ENCODE results near the gene GGA2.
"Not testable (repeated sequence)": the region's sequence is repeated elsewhere in the genome, so short reads cannot be mapped to it uniquely, and the experiment has no call there.

The GGA2 gene

DNA sequence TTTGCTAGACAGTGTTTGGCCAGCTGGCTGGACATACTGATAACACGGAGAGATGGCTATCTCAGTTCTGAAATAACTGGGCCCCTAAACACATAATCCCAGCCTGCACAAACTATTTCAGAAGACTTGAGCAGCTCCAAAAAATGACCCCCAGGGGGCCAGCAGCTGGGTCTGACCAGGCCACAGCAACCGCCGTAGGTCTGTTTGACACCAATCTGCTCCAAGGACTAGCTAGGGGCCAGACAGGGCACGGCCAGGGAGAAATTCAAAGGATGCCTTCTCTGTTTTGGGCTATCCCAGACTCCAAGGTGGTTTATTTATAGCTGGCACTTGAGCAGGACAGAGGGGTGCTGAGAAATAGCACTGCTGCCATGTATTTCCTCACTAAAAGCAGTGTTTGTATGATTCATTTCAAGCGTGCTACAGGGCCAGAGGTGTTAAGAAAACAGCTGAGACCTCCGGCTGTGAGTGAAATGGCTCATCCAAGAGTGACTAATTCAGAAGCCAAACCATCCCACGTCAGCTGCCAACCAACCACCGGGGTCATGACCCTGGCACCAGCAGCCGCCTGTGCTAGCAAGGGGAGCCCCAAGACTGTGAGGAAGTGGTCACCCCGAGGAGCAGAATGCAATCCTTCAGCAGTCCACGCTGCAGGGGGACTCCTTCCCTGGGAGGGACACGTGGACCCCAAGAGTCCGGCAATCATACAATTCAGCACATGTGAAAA is 5.7 kb downstream of the GGA2 start:
- DNase-seq (ENCODE audit: low read depth), result peak; percentile 96

DNA sequence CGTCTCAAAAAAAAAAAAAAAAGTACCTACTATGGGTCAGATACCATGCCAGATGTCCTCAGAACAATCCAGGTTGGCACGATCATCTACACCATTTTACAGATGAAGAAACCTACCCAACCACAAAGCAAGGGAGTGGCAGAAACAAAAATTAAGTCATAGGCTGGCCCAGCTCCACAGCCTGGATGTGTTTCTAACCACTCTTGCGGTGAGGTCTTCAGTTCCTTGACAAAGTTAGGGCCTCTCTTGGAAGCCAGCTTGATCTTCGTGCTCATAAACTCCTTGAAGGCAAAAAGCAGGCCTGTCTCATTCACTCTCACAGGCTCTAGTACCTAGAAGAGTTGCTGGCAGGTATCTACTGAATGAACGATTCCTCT is 6.2 kb downstream of the GGA2 start:
- no peak for DNase-seq (ENCODE audit: low read depth)

DNA sequence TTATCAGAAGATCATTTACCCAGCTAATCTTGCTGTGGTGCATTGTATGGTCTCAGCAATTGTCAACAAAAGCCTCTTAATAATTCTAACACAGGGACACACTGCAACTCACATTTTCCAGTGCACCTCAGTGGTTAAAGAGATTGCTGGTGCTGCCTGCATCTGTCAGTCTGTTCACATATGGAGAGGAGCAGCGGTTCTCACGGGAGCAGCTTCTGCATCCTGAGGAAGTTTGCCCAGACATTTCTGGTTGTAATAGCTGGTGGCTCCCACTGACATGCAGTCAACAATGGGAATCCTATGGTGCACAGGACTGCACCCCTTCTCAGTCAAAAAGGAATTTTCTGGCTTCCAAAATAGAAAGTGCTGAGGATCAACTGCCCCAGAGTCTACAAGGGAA is 7.8 kb downstream of the GGA2 start:
- DNase-seq (ENCODE audit: low read depth), result no peak

DNA sequence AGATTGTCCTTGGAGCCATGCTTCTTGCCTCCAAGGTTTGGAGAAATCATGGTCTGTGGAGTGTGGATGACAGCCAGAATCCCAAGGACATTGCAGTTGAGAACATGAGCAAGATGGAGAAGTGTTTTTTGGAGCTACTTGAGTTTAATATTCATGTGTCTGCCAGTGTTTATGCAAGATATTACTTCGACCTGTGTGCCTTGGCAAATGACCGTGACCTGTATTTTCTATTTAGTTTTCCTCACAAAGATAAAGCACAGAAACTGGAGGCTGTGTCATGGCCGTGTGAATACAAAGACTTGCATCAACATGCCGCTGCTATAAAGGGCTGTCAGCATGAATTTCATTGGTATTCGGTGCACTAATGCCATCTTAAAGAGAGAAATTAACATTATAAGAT is 9.0 kb downstream of the GGA2 start:
- no peak for DNase-seq (ENCODE audit: low read depth)

DNA sequence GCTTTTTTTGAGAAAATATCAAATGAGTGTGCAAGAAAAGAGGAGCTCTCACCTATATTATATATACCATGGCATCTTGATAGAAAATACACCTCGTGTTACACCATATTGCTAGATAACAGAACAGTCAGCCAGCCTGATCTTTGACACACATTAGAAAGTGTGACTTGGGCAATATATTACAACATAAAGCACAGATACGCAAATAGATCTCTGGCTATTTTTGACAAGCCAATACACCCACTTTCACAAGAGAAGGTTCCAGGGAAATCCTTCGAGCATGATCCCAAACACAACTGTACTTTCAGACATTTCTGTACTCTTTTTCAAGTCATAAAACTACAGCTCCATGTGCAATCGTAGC is 9.4 kb downstream of the GGA2 start:
- DNase-seq (ENCODE audit: low read depth), result no peak

DNA sequence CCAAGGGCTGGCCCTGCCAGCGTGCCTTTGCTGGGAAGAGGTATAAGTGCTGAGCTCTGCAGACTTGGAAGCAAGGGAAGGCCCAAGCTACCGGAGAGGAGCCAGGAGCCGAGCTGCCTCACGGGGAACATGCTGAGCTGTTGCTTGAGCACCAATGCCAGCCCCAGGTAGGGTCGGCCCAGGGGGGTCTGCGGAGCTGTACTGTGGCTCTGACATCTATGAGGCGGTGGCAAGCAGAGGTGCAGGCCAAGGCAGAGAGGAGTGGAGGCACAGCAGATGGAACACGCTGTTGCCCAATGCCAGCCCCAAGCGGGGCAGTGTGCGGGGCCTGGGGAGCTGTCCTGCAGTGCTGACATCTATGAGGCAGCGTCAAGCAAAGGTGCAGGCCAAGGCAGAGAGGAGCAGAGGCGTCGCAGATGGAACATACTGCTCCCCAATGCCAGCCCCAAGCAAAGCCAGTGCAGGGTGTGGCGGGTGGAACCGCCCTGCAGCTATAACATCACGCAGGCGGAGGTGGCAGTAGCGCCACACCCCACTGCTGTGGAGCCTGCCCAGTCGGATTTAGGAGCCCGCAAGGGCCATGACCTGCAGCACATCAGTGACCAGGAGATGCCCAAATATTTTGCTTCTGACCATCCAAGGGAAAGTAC is 10.0 kb downstream of the GGA2 start:
- DNase-seq (ENCODE audit: low read depth), result no peak

DNA sequence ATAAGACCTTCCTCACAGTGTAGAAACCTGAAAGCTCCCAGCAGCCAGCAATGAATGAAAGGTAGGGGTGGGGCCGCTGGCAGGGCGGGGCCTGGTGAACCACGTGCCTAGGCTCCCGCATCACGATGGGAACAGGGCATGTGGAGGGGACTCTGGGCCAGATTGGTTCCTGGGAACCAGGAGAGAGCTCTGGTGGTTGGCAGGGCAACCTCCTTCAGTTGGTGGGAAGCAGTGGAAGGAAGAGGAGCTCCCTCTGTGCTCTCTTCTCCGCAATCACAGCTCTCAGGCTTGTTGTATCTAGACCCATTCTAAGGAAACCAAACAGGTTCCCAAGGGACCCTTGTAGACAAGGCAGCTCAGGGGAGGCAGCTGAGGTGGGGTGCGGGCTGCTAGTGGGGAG is 10.5 kb downstream of the GGA2 start:
- no peak for DNase-seq (ENCODE audit: low read depth)

DNA sequence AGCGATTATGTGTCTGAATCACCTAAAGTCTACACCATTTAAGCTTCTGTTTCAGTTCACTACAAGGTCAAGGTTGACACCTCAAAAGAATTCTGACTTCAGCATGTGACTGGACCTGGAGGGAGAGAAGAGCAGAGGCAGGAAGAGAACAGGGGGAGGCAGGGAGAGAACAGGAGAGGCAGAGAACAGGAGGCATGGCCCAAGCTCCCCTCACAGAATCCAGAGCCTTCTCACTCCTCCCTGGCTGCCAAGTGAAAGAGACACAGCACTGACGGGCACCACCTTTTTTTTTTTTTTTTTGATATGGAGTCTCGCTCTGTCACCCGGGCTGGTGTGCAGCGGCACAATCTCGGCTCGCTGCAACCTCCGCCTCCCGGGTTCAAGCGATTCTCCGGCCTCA is 11.4 kb downstream of the GGA2 start:
- DNase-seq (ENCODE audit: low read depth), result no peak

DNA sequence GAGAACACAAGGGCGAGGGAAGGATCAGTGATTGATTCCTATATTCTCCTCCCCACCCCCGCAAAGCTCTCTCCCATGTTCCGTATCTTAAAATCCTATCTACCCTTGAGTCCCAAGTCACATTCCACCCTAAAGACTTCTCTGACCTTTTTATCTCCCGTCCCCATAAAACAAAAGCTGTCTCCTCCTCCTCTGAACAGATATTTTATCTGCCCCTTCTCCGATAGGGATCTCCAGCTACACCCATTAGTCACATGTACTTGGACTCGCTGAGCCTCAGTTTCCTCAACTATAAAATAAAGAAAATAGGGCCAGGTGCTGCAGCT is 12.8 kb downstream of the GGA2 start:
- no peak for DNase-seq (ENCODE audit: low read depth)

DNA sequence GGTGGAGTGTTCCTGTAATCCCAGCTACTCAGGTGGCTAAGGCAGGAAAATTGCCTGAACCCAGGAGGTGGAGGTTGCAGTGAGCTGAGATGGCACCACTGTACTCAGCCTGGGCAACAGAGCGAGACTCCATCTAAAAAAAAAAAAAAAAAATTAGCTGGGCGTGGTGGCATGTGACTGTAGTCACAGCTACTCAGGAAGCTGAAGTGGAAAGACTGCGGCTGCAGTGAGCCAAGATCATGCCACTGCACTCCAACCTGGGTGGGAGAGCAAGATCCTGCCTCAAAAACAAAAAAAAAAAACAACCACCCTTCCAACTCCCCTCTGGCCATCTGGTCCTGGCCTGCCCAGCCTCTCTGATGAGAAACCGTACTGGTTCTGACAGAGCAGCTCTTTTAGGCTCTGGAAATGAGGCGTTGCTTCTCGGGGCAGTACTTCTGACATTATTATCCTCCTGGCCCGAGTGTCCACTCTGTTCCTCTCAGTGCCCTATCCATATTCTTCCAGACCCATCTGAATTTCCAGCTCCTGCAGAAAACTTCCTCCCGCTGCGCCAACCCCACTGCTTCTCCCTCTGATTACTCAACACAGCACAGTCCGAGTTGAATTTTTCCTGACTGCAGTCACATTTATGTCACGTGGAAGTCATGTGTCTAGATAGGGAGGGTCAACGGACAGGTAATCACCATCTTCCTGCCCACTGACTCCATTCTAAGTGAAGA is 13.3 kb downstream of the GGA2 start:
- DNase-seq (ENCODE audit: low read depth), result peak; percentile 42

DNA sequence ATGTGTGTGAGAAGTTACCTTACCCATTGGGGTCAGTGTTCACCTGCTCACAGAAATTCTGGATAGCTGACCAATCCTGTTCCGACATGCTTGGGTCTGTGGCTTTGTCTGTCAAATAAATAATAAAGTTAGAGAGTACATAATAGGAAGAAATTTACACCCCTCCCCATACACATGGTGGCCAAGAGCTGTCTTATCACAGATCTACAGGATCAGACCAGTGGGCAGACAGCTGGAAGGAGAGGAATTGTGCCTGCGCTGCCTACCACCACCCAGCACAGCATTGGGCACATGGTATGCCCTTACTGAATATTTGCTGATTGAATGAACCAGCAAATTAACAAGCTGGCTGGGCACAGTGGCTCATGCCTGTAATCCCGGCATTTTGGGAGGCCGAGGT is 14.6 kb downstream of the GGA2 start:
- DNase-seq (ENCODE audit: low read depth), result no peak

DNA sequence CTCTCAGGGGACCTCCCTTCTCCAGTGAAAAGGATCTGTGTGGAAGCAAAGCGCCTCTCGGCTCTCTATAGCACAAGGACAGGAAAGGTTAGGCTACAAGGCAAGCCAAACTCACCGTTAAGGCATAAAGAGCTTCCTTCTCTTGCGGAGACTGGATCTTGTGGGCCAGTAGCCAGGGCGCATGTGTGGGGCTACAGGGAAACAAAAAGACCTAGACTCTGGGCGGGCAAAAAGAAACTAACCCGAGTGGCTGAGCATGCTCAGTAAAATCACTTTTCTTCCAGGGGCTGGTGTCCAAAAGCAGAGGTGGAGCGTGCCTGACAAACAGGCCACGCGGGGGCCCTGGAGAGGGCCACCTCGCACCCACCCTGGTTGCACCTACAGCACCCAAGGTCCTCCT is 16.1 kb downstream of the GGA2 start:
- no peak for DNase-seq (ENCODE audit: low read depth)

DNA sequence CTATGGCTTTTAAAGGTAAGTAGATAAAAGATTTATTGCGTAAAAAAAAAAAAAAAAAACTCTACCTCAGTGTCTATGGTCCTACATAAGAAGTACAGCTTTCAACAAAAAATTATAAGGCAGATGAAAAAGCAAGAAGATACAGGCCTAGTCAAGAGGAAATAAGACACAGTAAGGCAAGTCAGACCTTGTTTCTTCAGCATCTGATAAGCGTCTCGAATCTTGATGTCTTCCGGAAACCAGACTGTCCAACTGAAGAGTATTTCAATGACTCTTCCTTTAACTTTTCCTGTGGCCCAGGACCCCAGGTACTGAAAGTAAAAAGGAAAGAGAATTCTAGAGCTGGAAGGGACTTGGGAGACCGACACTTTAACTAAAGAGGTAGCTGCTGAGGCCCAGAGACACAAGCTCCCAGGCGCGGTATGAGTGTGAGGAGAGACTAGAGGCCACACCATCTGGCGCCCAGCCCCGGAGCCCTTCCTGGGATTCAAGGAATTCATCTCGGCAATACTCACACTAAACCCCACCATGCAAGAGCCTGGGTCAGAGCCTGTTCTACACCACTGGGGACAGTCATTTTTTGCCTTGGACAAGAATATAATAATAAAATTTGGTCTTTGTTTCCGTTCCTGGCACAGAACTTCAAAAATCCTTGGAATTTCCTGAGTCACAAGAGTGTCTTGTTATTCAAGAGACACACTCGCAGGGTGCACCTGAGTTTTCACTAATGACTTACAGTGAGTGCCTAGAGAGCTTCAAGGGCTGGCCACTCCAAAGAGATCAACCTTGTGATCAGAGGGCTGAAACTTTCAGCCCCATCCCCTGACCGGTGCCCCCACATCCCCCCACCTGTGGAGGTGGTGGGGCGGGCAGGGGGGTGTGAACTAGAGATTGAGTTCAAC is 18.6 kb downstream of the GGA2 start:
- peak; percentile 56 for DNase-seq (ENCODE audit: low read depth)

DNA sequence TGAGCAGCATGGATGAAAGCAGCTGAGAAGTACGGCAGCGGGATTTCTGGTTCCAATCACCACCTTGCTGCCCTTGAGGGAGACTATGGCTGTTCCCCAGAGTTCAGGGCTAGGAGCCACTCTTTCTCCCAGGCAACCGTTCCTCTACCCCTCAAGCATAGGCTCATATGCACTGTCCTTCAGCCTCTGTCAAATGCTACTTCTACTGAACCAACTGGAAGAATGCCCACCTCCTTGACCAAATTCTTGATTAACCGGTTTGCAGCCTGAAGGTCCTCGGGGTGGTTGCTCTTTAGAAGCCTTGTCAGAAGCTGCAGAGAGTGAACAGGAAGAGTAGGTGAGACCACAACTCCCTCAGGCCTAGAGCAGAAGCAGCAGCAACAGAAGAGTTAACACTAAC is 23.8 kb downstream of the GGA2 start:
- DNase-seq (ENCODE audit: low read depth), result no peak

DNA sequence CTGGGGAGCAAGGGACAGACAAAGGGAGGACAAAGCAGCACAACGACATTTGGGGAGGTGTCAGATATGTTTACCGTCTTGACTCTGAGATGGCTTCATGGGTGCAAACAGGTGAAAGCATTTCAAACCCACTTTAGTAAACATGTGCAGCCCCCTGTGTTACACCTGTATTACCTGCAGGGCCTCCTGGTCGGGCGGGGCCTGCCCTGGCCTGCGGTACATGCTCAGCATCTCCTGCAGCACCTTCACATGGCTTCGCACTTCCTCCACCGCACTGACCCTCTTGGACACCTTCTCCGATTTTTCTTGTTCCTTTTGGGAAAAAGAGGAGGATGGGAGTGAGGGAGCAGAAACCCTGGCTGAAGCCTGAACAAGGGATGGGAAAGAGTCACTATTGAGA is 24.5 kb downstream of the GGA2 start:
- DNase-seq (ENCODE audit: low read depth), result no peak

DNA sequence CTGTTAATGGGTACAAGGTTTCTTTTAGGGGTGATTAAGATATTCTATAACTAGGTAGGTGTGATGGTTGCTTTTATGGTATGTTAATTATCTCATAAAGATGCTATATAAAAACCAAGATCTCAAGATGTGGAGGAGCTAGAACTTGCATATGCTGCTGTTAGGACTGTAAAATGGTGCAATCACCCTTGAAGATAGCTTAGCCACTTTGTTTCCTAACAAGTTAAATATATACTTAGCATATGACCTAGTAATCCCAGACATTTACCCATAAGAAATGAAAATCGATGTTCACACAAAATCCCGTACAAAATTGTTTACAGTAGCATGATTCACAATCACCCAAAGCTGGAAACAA is 25.1 kb downstream of the GGA2 start:
- no peak for DNase-seq (ENCODE audit: low read depth)

DNA sequence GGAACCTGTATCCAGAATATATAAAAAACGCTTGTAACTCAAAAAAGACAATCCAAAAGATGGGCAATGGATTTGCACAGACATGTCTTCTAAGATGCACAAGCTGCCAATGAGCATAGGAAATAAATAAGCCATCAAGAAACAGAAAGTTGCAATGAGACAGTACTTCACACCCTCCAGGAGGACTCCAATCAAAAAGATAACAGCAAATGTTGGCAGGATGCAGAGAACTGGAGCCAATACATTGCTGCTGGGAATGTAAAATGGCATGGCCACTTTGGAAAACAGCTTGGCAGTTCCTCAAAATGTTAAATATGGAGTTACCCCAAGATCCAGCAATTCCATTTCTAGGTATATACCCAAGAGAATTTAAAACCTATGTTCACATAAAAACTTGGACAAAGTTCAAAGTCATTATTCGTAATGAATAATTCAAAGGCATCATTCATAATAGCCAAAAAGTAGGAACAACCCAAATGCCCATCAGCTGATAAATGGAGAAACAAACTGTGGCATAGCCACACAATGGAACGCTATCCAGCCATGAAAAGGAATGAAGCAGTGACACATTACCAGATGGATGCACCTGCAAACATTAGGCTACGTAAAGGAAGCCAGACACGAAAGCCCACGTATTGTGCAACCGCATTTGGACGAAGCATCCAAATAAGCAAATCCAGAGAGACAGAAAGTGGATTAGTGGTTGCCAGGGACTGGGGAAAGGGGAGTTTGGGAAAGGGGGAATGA is 25.6 kb downstream of the GGA2 start:
- no peak for DNase-seq (ENCODE audit: low read depth)

DNA sequence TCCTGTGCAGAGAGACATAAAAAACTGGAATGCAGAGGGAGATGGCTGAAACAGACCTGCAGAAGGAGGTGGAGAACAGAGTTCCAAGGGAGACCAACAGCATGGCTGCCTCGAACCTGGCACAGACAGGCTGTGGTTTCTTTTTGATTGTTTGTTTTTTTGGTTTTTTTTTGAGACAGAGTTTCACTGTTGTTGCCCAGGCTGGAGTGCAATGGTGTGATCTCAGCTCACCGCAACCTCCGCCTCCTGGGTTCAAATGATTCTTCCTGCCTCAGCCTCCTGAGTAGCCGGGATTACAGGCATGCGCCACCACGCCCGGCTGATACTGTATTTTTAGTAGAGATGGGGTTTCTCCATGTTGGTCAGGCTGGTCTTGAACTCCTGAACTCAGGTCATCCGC is 26.8 kb downstream of the GGA2 start:
- not testable (repeated sequence) for DNase-seq (ENCODE audit: low read depth)

DNA sequence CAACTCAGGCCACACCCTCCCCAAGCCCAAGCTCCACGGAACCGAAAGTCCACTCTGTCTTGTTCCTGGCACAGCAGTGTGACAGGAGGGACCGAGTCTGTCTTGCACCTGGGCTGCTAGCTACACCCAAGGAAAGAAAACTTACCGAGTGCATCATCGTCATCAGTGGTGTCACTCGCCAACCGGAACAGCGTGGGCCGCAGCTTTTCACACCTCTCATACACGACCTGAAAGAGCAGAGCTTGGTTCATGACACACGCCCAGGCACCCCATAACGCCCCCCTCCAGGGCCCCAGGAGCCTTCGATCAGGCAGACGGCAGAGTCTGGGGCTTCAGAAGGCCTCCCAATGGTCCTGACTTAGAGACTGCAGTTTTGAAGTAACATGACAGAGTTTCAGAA is 27.5 kb downstream of the GGA2 start:
- DNase-seq (ENCODE audit: low read depth), result no peak

DNA sequence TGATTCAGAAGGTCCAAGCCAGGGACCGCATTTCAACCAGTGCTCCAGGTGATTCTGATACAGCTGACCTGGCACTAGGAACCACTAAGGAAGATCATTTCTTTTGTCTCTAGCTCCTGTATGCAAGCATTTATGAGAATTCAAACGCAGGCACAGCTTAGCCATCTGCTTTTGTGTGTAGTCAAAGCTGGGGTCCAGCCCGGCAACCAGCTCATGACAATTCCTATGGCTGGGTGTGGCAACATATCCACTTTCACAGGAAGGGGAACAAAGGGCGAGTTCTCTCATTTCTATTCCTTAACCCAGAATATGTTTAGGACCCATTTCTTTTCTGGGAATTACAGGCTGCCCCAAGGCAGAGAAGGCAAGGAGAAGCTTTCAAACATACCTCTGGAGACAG is 30.0 kb downstream of the GGA2 start:
- no peak for DNase-seq (ENCODE audit: low read depth)

DNA sequence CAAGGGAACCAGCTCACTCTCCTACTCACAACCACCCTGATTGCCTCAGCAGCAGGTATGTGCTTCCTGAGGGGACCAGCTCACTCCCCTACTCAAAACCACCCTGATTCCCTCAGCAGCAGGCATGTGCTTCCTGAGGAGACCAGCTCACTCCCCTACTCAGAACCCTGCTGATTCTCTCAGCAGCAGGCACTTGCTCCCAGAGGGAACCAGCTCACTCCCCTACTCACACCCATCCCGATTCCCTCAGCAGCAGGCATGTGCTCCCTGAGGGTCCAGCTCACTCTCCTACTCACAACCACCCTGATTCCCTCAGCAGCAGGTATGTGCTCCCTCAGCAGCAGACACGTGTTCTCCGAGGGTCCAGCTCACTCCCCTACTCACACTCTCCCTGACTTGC is 31.2 kb downstream of the GGA2 start:
- no peak for DNase-seq (ENCODE audit: low read depth)

DNA sequence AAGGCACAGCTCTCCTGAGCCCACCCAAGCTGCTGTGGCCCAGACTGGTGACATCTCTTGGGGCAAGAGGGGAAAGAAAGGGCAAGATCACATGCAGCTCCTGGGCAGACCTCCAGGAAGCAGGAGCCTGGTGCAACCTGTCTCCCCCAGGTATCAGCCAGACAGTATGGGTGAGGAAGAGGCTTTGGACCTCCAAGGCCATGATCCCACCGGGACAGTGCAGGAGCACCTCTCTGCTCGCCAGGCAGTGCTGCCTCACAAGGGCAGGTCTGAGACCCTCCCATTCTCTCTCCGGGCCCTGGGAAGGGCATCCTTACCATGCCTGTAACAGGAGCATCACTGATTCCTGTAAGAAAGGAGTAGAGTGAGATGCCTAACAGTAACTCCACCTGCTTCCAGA is 31.7 kb downstream of the GGA2 start:
- DNase-seq (ENCODE audit: low read depth), result no peak

Measured in ELR (cell line).